ENCODE data around the gene LMAN1.

LMAN1 gene

GRCh38 chr18:59358712-59359575 is at the start of gene LMAN1:
LMAN1 (minus strand) TSS chr18:59359265; CDS start chr18:59359244, 21 bp downstream.
- TF ChIP-seq CTCF (conservative IDR thresholded peaks at IDR 0.05; ENCODE audit: low read depth): no peak
- DNase-seq (ENCODE audit: low spot score): peak; percentile 92
- ChIA-PET CTCF (interaction anchor here (0.6 kb wide), 1 partner anchor 464 kb away, joined by 4 read pairs; no protein-coding TSS in a partner anchor), POLR2A (ENCODE audit: low non-redundant PET) (no interaction called here)
- H3K27ac ChIP-seq: peak within 1 kb of the TSS; percentile 84

- H3K27ac ChIP-seq: no peak overlapping the region
- peak; percentile 59 for DNase-seq (ENCODE audit: low spot score)
- ChIA-PET POLR2A (ENCODE audit: low non-redundant PET) (no interaction called here), CTCF (interaction anchor here (0.5 to 2.2 kb wide), 19 partner anchors 11 to 481 kb away, joined by 3 to 35 read pairs (median 3); partner anchors contain the start of gene CPLX4)
- peak; percentile 88 for TF ChIP-seq CTCF (conservative IDR thresholded peaks at IDR 0.05; ENCODE audit: low read depth)
These were observed 43.5 kb upstream of the LMAN1 start for GRCh38 chr18:59402432-59403090.

GRCh38 chr18:59400407-59400806 is 41.3 kb upstream of the LMAN1 start:
- ChIA-PET POLR2A (ENCODE audit: low non-redundant PET) (no interaction called here), CTCF (no interaction called here)
- H3K27ac ChIP-seq: no peak overlapping the region
- no peak for DNase-seq (ENCODE audit: low spot score)
- TF ChIP-seq CTCF (conservative IDR thresholded peaks at IDR 0.05; ENCODE audit: low read depth): no peak

GRCh38 chr18:59395226-59396175 is 36.4 kb upstream of the LMAN1 start:
- CTCF ChIA-PET: no interaction called here
- no peak overlapping the region for H3K27ac ChIP-seq
- DNase-seq (ENCODE audit: low spot score): no peak
- POLR2A ChIA-PET (ENCODE audit: low non-redundant PET): no interaction called here
- no peak for TF ChIP-seq CTCF (conservative IDR thresholded peaks at IDR 0.05; ENCODE audit: low read depth)

- TF ChIP-seq CTCF (conservative IDR thresholded peaks at IDR 0.05; ENCODE audit: low read depth): no peak
- H3K27ac ChIP-seq: no peak overlapping the region
- CTCF ChIA-PET: no interaction called here
- DNase-seq (ENCODE audit: low spot score): no peak
- POLR2A ChIA-PET (ENCODE audit: low non-redundant PET): no interaction called here
These were observed 34.3 kb upstream of the LMAN1 start for GRCh38 chr18:59393381-59393780.

- no peak for TF ChIP-seq CTCF (conservative IDR thresholded peaks at IDR 0.05; ENCODE audit: low read depth)
- DNase-seq (ENCODE audit: low spot score): no peak
- CTCF ChIA-PET: no interaction called here
- H3K27ac ChIP-seq: no peak overlapping the region
- POLR2A ChIA-PET (ENCODE audit: low non-redundant PET): no interaction called here
These were observed 29.8 kb upstream of the LMAN1 start for GRCh38 chr18:59388817-59389216.
